Measurements from ENCODE around the gene TMEM52B.
A peak's percentile ranks its signal among the peaks of the same experiment; 100 is the strongest.

The TMEM52B gene

GRCh38 chr12:10178821-10179220 lies at the start of gene TMEM52B:
Gene TMEM52B, plus strand, starts transcription at chr12:10179032. Its CDS starts 543 bp downstream, at chr12:10179575.
- DNase-seq (ENCODE audit: low read depth) = no peak
- H3K4me3 ChIP-seq (ENCODE audit: low read depth, low read length) = no peak within 1 kb of the TSS

GRCh38 chr12:10130042-10130441 lies 48.8 kb upstream of the TMEM52B start, which contains the start of gene CLEC7A:
Gene CLEC7A, minus strand, starts transcription at chr12:10130199. Its CDS starts 117 bp downstream, at chr12:10130082.
- H3K4me3 ChIP-seq (ENCODE audit: low read depth, low read length) = no peak within 1 kb of the TSS
- no peak for DNase-seq (ENCODE audit: low read depth)

- DNase-seq (ENCODE audit: low read depth) = no peak
- H3K4me3 ChIP-seq (ENCODE audit: low read depth, low read length) = no peak overlapping the region
These were observed 47.6 kb upstream of the TMEM52B start for GRCh38 chr12:10131111-10131690.

GRCh38 chr12:10132850-10133370 lies 45.9 kb upstream of the TMEM52B start:
- no peak for DNase-seq (ENCODE audit: low read depth)
- H3K4me3 ChIP-seq (ENCODE audit: low read depth, low read length) = no peak overlapping the region

GRCh38 chr12:10135126-10135525 lies 43.7 kb upstream of the TMEM52B start:
- H3K4me3 ChIP-seq (ENCODE audit: low read depth, low read length) = no peak overlapping the region
- DNase-seq (ENCODE audit: low read depth) = no peak

DNA sequence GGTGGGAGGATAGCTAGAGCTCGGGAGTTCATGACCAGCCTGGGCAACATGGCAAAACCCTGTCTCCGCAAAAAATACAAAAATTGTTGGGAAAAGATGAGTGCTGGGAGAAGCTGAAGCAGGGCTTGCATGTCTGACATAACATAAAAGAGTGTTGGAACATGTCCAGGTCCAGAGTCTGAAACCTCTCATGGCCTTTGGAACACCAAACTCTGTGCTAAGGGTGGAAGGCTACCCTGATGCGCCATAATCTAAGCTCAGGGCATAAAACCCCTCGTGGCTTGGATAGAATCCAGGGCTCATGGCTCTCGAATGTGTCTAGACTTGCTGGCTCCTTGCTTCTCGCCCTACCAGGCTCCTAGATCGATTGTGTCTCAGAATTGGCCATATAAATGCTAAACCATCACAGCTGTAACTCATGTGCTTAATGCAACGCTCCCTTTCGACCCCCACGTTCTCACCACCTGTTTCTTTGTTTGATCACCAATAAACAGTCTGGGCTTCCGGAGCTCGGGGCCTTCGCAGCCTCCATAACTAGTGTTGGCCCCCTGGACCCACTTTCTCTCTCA lies 42.1 kb upstream of the TMEM52B start:
- no peak for DNase-seq (ENCODE audit: low read depth)
- H3K4me3 ChIP-seq (ENCODE audit: low read depth, low read length) = no peak overlapping the region

DNA sequence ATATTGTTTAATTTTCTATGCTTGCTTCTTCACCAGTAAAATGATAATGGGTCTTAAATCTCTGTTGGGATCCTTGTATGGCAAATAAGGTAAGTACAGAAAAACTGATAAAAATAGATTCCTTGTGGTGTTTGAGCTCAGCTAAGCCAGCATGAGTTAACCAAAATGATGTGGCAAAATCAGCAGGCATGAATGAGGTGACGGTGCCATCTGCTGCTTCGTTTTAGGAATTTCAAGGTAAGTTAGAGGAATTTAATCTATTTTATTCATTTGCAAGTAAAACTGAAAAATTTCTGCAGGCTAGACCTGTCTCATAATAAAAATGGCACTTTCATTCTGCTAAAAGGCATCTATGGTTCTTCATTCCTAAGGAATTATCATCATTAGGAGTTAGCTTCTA lies 38.8 kb upstream of the TMEM52B start:
- peak; percentile 11 for DNase-seq (ENCODE audit: low read depth)

DNA sequence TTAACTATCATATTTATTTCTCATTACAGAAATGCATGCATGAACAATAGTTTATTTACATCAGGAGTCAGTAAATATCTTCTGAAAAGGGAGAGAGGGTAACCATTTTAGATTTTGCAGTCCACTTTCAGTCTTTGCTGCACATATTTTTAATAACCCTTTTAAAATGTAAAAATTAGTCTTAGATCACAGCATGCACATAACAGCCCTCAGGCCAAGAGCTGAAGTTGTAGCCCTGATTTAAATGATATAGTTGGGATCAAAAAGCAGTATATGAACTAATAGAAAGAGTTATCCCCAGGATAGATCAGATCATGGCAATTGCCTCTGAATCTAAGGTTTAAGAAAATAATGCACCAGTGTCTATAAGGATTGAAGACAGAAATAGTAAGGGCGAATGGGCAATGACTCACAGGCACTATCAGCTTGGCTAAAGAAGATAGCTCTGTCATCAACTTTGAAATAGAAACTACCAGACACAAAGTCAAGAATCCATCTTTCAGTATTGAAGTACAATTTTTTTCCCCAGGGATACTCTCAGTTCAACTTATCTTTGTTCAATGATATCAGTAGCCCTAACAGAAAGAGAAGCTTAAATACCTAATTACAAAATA lies 35.7 kb upstream of the TMEM52B start:
- H3K4me3 ChIP-seq (ENCODE audit: low read depth, low read length) = no peak overlapping the region
- DNase-seq (ENCODE audit: low read depth) = no peak

More for the DNA sequence above, 38.8 kb upstream of the TMEM52B start:
- no peak overlapping the region for H3K4me3 ChIP-seq (ENCODE audit: low read depth, low read length)

DNA sequence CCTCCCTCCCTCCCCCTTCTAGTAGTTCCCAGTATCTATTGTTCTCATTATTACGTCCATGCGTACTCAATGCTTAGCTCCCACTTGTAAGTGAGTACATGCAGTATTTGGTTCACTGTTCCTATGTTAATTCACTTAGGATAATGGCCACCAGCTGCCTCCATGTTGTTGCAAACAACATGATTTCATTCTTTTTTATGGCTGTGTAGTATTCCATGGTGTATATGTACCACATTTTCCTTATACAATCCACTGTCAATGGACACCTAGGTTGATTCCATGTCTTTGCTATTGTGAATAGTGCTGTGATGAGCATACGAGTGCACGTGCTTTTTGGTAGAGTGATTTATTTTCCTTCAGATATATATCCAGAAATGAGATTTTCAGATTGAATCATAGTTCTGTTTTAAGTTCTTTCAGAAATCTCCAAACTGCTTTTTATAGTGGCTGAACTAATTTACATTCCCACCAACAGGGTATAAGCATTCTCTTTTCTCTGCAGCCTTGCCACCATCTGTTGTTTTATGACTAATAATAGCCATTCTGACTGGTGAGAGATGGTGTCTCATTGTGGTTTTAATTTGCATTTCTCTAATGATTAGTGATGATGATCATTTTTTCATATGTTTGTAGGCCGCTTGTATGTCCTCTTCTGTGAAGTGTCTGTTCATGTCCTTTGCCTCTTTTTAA lies 31.0 kb upstream of the TMEM52B start:
- no peak overlapping the region for H3K4me3 ChIP-seq (ENCODE audit: low read depth, low read length)
- DNase-seq (ENCODE audit: low read depth) = no peak

- no peak for DNase-seq (ENCODE audit: low read depth)
- H3K4me3 ChIP-seq (ENCODE audit: low read depth, low read length) = no peak overlapping the region
These were observed 27.2 kb upstream of the TMEM52B start for GRCh38 chr12:10151621-10152020.

DNA sequence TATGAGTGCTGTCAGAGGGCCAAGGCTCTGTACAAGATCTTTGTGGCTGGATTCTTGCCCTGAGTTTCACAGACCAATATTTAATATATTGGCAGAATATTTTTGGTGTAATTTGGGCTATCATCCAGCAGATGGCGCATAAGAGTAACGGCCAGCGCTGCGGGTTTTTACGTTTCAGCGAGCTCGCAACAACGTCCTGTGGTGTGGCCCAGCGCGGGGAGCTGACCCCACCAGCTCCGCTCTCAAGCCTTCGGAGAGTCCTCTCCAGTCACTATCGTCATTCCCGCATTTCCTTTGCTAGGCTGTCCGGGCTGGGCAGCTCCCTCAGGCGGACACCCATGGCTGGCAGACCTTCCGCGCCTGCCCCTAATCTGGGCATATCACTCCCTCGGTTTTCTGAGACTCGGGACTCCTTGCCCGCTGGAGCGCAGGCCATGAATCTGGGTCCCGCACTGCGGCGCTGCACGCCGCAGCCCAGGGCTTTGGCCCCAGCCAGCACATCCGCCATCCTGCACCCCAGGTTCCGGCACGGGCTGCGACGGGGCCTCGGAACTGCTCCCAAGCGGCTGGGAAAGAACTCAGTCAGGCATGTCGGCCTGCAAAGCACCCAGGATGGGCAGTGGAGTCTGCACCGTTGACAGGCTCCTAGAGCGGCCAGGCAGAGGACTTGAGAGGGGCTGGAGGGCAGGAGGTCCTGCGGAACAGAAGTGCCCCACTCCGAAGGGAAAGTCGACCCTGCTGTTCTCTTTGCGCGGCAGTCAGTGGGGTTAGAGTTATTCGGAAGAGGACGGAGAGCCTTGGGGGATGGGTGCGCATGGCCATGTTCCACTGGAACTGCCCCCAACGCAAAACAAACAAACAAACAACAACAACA lies 25.3 kb upstream of the TMEM52B start:
- H3K4me3 ChIP-seq (ENCODE audit: low read depth, low read length) = peak overlapping the region; percentile 55
- peak; percentile 16 for DNase-seq (ENCODE audit: low read depth)

GRCh38 chr12:10154145-10154496 lies 24.7 kb upstream of the TMEM52B start:
- no peak for DNase-seq (ENCODE audit: low read depth)
- H3K4me3 ChIP-seq (ENCODE audit: low read depth, low read length) = peak overlapping the region; percentile 55

- no peak for DNase-seq (ENCODE audit: low read depth)
- no peak overlapping the region for H3K4me3 ChIP-seq (ENCODE audit: low read depth, low read length)
These were observed 22.9 kb upstream of the TMEM52B start for GRCh38 chr12:10155966-10156365.

GRCh38 chr12:10158406-10158805 lies 20.4 kb upstream of the TMEM52B start:
- no peak for DNase-seq (ENCODE audit: low read depth)
- no peak overlapping the region for H3K4me3 ChIP-seq (ENCODE audit: low read depth, low read length)

DNA sequence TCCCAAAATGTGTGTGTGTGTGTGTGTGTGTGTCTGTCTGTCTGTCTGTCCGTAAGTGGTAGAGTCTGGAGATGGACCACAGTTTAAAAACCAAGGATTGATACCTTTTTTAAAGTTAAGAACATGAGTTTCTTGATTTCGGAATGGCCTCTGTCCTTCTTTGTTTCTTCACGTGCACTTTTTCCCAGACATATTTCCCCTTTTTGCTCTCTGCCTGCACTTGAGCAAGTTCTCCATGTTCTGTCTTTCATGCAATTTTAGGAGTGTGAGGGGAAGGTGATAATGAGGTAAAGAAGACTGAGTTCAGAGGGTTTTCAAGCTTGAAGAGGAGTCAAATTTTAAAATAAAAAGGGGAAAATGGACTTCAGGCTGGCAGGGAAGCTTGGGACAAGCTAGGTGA lies 19.6 kb upstream of the TMEM52B start:
- DNase-seq (ENCODE audit: low read depth) = no peak
- no peak overlapping the region for H3K4me3 ChIP-seq (ENCODE audit: low read depth, low read length)

DNA sequence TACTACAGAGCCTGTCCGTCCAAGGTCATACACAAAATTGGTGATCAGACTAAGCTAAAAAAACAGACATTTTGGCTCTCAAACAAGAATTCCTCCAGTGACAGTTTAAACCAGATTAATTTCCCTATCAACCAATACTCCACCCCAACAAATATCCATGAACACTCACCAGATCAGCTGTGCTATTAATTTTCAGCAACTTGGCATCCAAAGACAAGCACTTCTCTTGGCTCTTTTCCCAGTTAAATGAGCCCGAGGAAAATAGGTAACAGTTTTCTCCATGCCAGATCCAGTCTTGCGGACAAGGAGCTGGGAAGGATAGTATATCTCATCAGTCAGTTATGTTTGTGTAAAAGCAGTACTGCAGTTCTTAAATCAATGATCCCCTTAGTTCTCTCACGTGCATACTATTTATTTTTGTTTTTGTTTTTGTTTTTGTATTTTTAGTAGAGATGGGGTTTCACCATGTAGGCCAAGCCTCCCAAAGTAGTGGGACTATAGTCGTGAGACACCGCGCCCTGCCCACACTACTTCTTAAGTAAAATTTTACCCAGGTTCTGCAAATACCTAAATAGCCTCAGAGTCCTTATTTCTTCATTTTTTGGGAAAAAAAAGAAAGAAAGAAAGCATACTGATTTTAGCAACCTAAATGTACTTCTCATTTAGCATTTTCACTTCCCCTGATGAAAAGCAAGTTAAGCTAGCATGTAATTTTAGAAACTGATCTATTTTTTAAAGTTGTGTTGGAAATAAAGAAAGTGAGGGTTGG lies 18.0 kb upstream of the TMEM52B start:
- DNase-seq (ENCODE audit: low read depth) = no peak
- H3K4me3 ChIP-seq (ENCODE audit: low read depth, low read length) = no peak overlapping the region

DNA sequence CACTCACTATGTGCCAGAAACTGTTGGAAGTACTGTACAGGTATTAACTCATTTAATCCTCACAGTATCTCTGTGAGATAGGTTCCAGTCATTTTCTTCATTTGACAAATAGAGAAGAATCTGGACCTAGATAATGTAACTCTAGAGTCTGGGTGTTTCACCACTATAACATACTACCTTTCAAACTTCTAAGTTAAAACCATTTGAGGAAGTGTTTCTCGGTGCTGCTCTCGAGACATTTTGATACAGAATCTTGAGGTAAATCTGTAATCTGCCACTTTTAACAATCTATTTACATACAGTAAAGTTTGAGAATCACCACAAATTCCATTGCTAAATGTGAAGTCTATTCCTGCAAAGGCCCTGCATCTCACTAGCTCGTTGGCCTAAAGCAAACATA lies 15.7 kb upstream of the TMEM52B start:
- H3K4me3 ChIP-seq (ENCODE audit: low read depth, low read length) = no peak overlapping the region
- no peak for DNase-seq (ENCODE audit: low read depth)

- H3K4me3 ChIP-seq (ENCODE audit: low read depth, low read length) = no peak overlapping the region
- no peak for DNase-seq (ENCODE audit: low read depth)
These were observed 13.4 kb upstream of the TMEM52B start for GRCh38 chr12:10165421-10165820.

GRCh38 chr12:10167599-10167998 lies 11.2 kb upstream of the TMEM52B start:
- DNase-seq (ENCODE audit: low read depth) = no peak

More at GRCh38 chr12:10167599-10167998, 11.2 kb upstream of the TMEM52B start:
- no peak overlapping the region for H3K4me3 ChIP-seq (ENCODE audit: low read depth, low read length)

All from skeletal muscle cell (primary cell).